H1 (cell line): ENCODE measurements around the gene ZNRF2. TPM values are rescaled to one million over a fixed set of nuclear protein-coding genes. Genes with fewer than 3 reads are reported as not detected.

ENCODE experiments used
- CTCF ChIA-PET: fragments of 300-600 bp; sonication (Branson Sonifier 250); formaldehyde crosslinking; loops from one replicate; lab custom pipeline; 2021; ENCODE audit not compliant: partially characterized antibody; lab: Charles Lee
- POLR2A ChIA-PET: fragments of 300-600 bp; sonication (Branson Sonifier 250); formaldehyde crosslinking; loops from one replicate; lab custom pipeline; 2021; ENCODE audit warnings: inconsistent platforms; ENCODE audit not compliant: partially characterized antibody; lab: Charles Lee
- DNase-seq, 2 experiments: peaks; one replicate each; pipeline versions ENCODE4 v3.0.0 to v3.0.0-alpha.2; 2010 to 2022; ENCODE audit warnings: low spot score in 2 of 2, low read depth in 1 of 2, mixed read lengths in 1 of 2
- FAIRE-seq: peaks from 2 replicates; lab custom pipeline; 2011; peaks lifted over from hg19 to GRCh38; lab: Jason Lieb, UNC
- H2AFZ ChIP-seq: 2 replicates; pipeline ENCODE4 v1.8.1; 2012; ENCODE audit warnings: low read length, inconsistent platforms
- H2AK5ac ChIP-seq: 2 replicates; pipeline ENCODE4 v1.6.1; 2013; ENCODE audit warnings: low read depth, low read length
- H2BK120ac ChIP-seq: replicated peaks from 2 replicates; pipeline ENCODE3; 2013; ENCODE audit warnings: low read depth, low read length, inconsistent platforms
- H2BK12ac ChIP-seq: 2 replicates; pipeline ENCODE4 v1.6.1; 2013; ENCODE audit warnings: low read depth, low read length
- H2BK15ac ChIP-seq: 2 replicates; pipeline ENCODE4 v1.6.1; 2013; ENCODE audit warnings: low read length
- H2BK20ac ChIP-seq: 2 replicates; pipeline ENCODE4 v1.6.1; 2013; ENCODE audit warnings: low read length
- H2BK5ac ChIP-seq: 2 replicates; pipeline ENCODE4 v1.6.1; 2013; ENCODE audit warnings: low read depth, low read length
- H3K14ac ChIP-seq: 2 replicates; pipeline ENCODE4 v1.6.1; 2013; ENCODE audit warnings: inconsistent platforms; ENCODE audit not compliant: insufficient read length
- H3K18ac ChIP-seq: 2 replicates; pipeline ENCODE4 v1.6.1; 2013; ENCODE audit warnings: low read length; ENCODE audit errors: extremely low read depth
- H3K23ac ChIP-seq: 2 replicates; pipeline ENCODE4 v1.6.1; 2013; ENCODE audit warnings: inconsistent platforms; ENCODE audit not compliant: insufficient read length
- H3K23me2 ChIP-seq: 2 replicates; pipeline ENCODE4 v1.6.1; 2013; ENCODE audit warnings: low read depth, low read length
- H3K27ac ChIP-seq: 2 replicates; pipeline ENCODE4 v1.6.1; 2011; ENCODE audit warnings: low read depth, low read length, inconsistent platforms
- H3K27me3 ChIP-seq, 4 experiments: replicated peaks in 1 of 4; 1 replicate in 1 of 4; 2 replicates in 3 of 4; pipeline versions ENCODE4 v1.6.1 to v1.8.1; 2011 to 2013; ENCODE audit warnings: low read length in 3 of 4, mild to moderate bottlenecking in 3 of 4, inconsistent platforms in 2 of 4, mixed read lengths in 2 of 4, moderate library complexity in 1 of 4; ENCODE audit not compliant: control insufficient read depth in 3 of 4, insufficient read depth in 3 of 4; ENCODE audit errors: extremely low read depth in 1 of 4
- H3K36me3 ChIP-seq, 4 experiments: 2 replicates each; pipeline versions ENCODE4 v1.6.1 to v1.8.1; 2011 to 2013; ENCODE audit warnings: mild to moderate bottlenecking in 4 of 4, low read length in 3 of 4, moderate library complexity in 2 of 4, control low read depth in 1 of 4, inconsistent platforms in 1 of 4; ENCODE audit not compliant: insufficient read depth in 4 of 4, control insufficient read depth in 2 of 4
- H3K4ac ChIP-seq: replicated peaks from 2 replicates; pipeline ENCODE3; 2013; ENCODE audit warnings: low read length, low read depth, mixed read lengths, inconsistent platforms; ENCODE audit not compliant: insufficient read length
- H3K4me1 ChIP-seq, 4 experiments: replicated peaks in 1 of 4; 1 replicate in 1 of 4; 2 replicates in 3 of 4; pipeline versions ENCODE4 v1.6.1 to v1.8.1; 2011 to 2013; ENCODE audit warnings: low read length in 3 of 4, inconsistent platforms in 2 of 4, mixed read lengths in 1 of 4; ENCODE audit not compliant: insufficient read depth in 4 of 4, control insufficient read depth in 3 of 4
- H3K4me2 ChIP-seq, 2 experiments: 2 replicates each; pipeline versions ENCODE4 v1.6.1 to v1.8.1; 2011 to 2013; ENCODE audit warnings: low read depth in 2 of 2, low read length in 2 of 2, control low read depth in 1 of 2, inconsistent platforms in 1 of 2, mild to moderate bottlenecking in 1 of 2; ENCODE audit not compliant: insufficient read depth in 1 of 2
- H3K4me3 ChIP-seq, 4 experiments: fragments of 200-600, 300-600 bp in 1 of 4; sonication (generic), shearing (Covaris generic), sonication (Bioruptor Twin) in 1 of 4; 2 replicates each; pipeline versions ENCODE4 v1.5.1 to v1.8.1; 2011 to 2016; ENCODE audit warnings: low read length in 4 of 4, low read depth in 3 of 4, control low read depth in 2 of 4, inconsistent platforms in 2 of 4, mild to moderate bottlenecking in 2 of 4, mixed read lengths in 1 of 4, moderate library complexity in 1 of 4; ENCODE audit not compliant: insufficient read depth in 2 of 4; ENCODE audit errors: extremely low read depth in 1 of 4
- H3K56ac ChIP-seq: replicated peaks from 2 replicates; pipeline ENCODE3; 2013; ENCODE audit warnings: low read depth, mild to moderate bottlenecking, mixed read lengths, low read length, inconsistent platforms; ENCODE audit not compliant: insufficient read length
- H3K79me1 ChIP-seq: 2 replicates; pipeline ENCODE4 v1.6.1; 2013; ENCODE audit warnings: low read depth, low read length, control low read depth
- H3K79me2 ChIP-seq, 2 experiments: 2 replicates each; pipeline versions ENCODE4 v1.6.1 to v1.8.1; 2012 to 2013; ENCODE audit warnings: low read length in 2 of 2, mild to moderate bottlenecking in 2 of 2, inconsistent platforms in 1 of 2; ENCODE audit not compliant: insufficient read depth in 2 of 2, control insufficient read depth in 1 of 2
- H3K9ac ChIP-seq, 4 experiments: replicated peaks in 1 of 4; 1 replicate in 1 of 4; 2 replicates in 3 of 4; pipeline versions ENCODE4 v1.6.1 to v1.8.1; 2011 to 2013; ENCODE audit warnings: low read depth in 3 of 4, low read length in 3 of 4, control low read depth in 2 of 4, mild to moderate bottlenecking in 2 of 4, moderate library complexity in 2 of 4, inconsistent platforms in 1 of 4; ENCODE audit errors: extremely low read depth in 1 of 4
- H3K9me3 ChIP-seq, 2 experiments: 2 replicates each; pipeline versions ENCODE4 v1.6.1 to v1.8.1; 2012 to 2013; ENCODE audit warnings: mild to moderate bottlenecking in 2 of 2, moderate library complexity in 2 of 2, control low read depth in 1 of 2, inconsistent platforms in 1 of 2, low read depth in 1 of 2, low read length in 1 of 2, mixed read lengths in 1 of 2; ENCODE audit not compliant: insufficient read depth in 2 of 2
- H4K20me1 ChIP-seq, 2 experiments: replicated peaks in 1 of 2; 2 replicates each; pipeline versions ENCODE3 to v1.8.1; 2011 to 2013; ENCODE audit warnings: inconsistent platforms in 2 of 2, low read length in 2 of 2, mild to moderate bottlenecking in 1 of 2; ENCODE audit not compliant: insufficient read depth in 2 of 2, control insufficient read depth in 1 of 2
- H4K5ac ChIP-seq: 2 replicates; pipeline ENCODE4 v1.6.1; 2013; ENCODE audit warnings: low read length, low read depth, mixed read lengths, inconsistent platforms; ENCODE audit not compliant: insufficient read length
- H4K8ac ChIP-seq: 2 replicates; pipeline ENCODE4 v1.8.0; 2013; ENCODE audit warnings: mild to moderate bottlenecking, moderate library complexity, low read length, inconsistent platforms; ENCODE audit not compliant: insufficient read depth; ENCODE audit errors: extremely low read depth
- H4K91ac ChIP-seq: replicated peaks from 2 replicates; pipeline ENCODE3; 2013; ENCODE audit warnings: low read length, mixed read lengths, inconsistent platforms; ENCODE audit not compliant: insufficient read length
- JUND ChIP-seq: IDR thresholded peaks from 2 replicates; pipeline ENCODE4 v1.6.1; 2011; ENCODE audit warnings: mild to moderate bottlenecking, improper control_type of control experiment, low read length
- MAX ChIP-seq: IDR thresholded peaks from 2 replicates; pipeline ENCODE4 v1.6.1; 2012; ENCODE audit warnings: inconsistent platforms
- RNF2 ChIP-seq: fragments of 200-900, 300-1000 bp; sonication (generic); IDR thresholded peaks from 2 replicates; pipeline ENCODE4 v1.7.1; 2016; ENCODE audit warnings: borderline replicate concordance, low read depth, mild to moderate bottlenecking, antibody characterized with exemption, low read length; ENCODE audit not compliant: poor library complexity, severe bottlenecking; ENCODE audit errors: missing control alignments
- TBP ChIP-seq: IDR thresholded peaks from 2 replicates; pipeline ENCODE4 v1.6.1; 2011; ENCODE audit warnings: low read depth, low read length, improper control_type of control experiment
- WGBS, 2 experiments: shearing (Covaris generic) in 1 of 2; methylation state at CpG; one replicate each; pipeline versions ENCODE4 v1.1.6 to v1.1.7; 2013 to 2015; ENCODE audit warnings: low lambda C conversion rate in 2 of 2, mixed read lengths in 2 of 2, inconsistent platforms in 1 of 2, low coverage in 1 of 2, missing lambda C conversion rate in 1 of 2; ENCODE audit not compliant: insufficient replicate concordance in 2 of 2, insufficient coverage in 1 of 2, insufficient read length in 1 of 2; ENCODE audit errors: extremely low coverage in 1 of 2, missing lambda C conversion rate in 1 of 2; 5-methylcytosine and 5-hydroxymethylcytosine counted together
- polyA plus RNA-seq, 7 experiments: library from polyadenylated mRNA; depleted of rRNA in 3 of 7; stranded (reverse) in 5 of 7; unstranded in 2 of 7; fragments of >200 nt in 5 of 7; fragments of 200-250 nt in 2 of 7; gene quantifications; 1 replicate in 5 of 7; 2 replicates in 1 of 7; 4 replicates in 1 of 7; pipeline versions ENCODE4 v1.2.1 to v1.2.3, GENCODE V29; 2011 to 2013; ENCODE audit warnings: missing spikeins in 2 of 7, mixed read lengths in 2 of 7
- total RNA-seq: library from RNA; stranded (reverse); fragmentation: NEBNext Ultra II Directional; extraction: Animal tissue kit (Norgen Biotek cat#: 25700); gene quantifications from 2 replicates; pipeline ENCODE4 v1.2.1, GENCODE V29; 2021
- TF ChIP-seq, protein P1 (sequence below): IDR thresholded peaks from 2 replicates; pipeline ENCODE4 v1.6.1; 2012; ENCODE audit warnings: inconsistent platforms

The ZNRF2 gene
- total and polyA plus RNA-seq, 2 of the 8 experiments (the other 6 are each of a cell fraction or from before 2014, with no cell fraction given): 2.9 to 16.2 TPM

GRCh38 chr7:30249316-30249715, 35.1 kb upstream of the ZNRF2 start:
- FAIRE-seq: no peak

More at GRCh38 chr7:30249316-30249715, 35.1 kb upstream of the ZNRF2 start:
- H3K9me3 ChIP-seq: no peaks in the 10 kb centered on the region
- H3K18ac ChIP-seq: no peak overlapping the region
- H4K91ac ChIP-seq: no peak overlapping the region
- H4K8ac ChIP-seq: no peak overlapping the region
- H3K4me3 ChIP-seq: no peak overlapping the region
- H3K4ac ChIP-seq: no peak overlapping the region
- no peak overlapping the region for H3K23ac ChIP-seq
- no peaks in the 10 kb centered on the region for H4K20me1 ChIP-seq
- no peaks in the 10 kb centered on the region for H3K79me2 ChIP-seq
- H3K14ac ChIP-seq: no peak overlapping the region
- no peak overlapping the region for H2BK12ac ChIP-seq
- H2BK20ac ChIP-seq: no peak overlapping the region
- peaks cover 0 to 4% (median 0%) of the 10 kb centered on the region in 4 experiments; a peak in 3 of 7 replicates for H3K4me1 ChIP-seq
- H3K27me3 ChIP-seq: no peaks in the 10 kb centered on the region
- POLR2A ChIA-PET: no interaction called here
- no peaks in the 10 kb centered on the region for H3K79me1 ChIP-seq
- H3K23me2 ChIP-seq: no peaks in the 10 kb centered on the region; the same call in 1 of the 2 replicates
- H2AK5ac ChIP-seq: no peak overlapping the region
- H2BK15ac ChIP-seq: no peak overlapping the region
- H3K56ac ChIP-seq: no peak overlapping the region
- H3K27ac ChIP-seq: no peak overlapping the region
- CTCF ChIA-PET: interaction anchor here (0.9 to 1.6 kb wide), 3 partner anchors 85 to 301 kb away, joined by 3 to 4 read pairs (median 3); no protein-coding TSS in a partner anchor
- H3K9ac ChIP-seq: no peak overlapping the region
- no peak overlapping the region for H2BK120ac ChIP-seq
- H3K4me2 ChIP-seq: no peak overlapping the region
- DNase-seq: no peak
- H4K5ac ChIP-seq: no peak overlapping the region
- 91% methylated on average over 2 of the region's 2 CpGs; no CpG with 5 or more reads in 1 of the 2 experiments for WGBS, 2 experiments
- H2AFZ ChIP-seq: no peak overlapping the region
- no peak overlapping the region for H2BK5ac ChIP-seq
- TF ChIP-seq JUND: no peak
- no peak for TF ChIP-seq RNF2
- TF ChIP-seq TBP: no peak
- TF ChIP-seq, protein P1, sequence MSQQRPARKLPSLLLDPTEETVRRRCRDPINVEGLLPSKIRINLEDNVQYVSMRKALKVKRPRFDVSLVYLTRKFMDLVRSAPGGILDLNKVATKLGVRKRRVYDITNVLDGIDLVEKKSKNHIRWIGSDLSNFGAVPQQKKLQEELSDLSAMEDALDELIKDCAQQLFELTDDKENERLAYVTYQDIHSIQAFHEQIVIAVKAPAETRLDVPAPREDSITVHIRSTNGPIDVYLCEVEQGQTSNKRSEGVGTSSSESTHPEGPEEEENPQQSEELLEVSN: no peak
- TF ChIP-seq MAX: no peak
- no peaks in the 10 kb centered on the region for H3K36me3 ChIP-seq
